Heart left ventricle (tissue), 13 donors: ENCODE measurements around the gene FOXD4.
"Not testable (repeated sequence)": the region's sequence is repeated elsewhere in the genome, so short reads cannot be mapped to it uniquely, and the experiment has no call there.

Source experiments
- CTCF ChIP-seq, 12 donors: fragments of 200-600 bp; sonication (generic) in 4 of 12; IDR thresholded peaks; one replicate each; pipeline versions ENCODE4 v1.5.0 to v1.8.0; 2018 to 2022; ENCODE audit warnings: antibody characterized with exemption in 12 of 12, mild to moderate bottlenecking in 5 of 12
- POLR2A ChIP-seq, 2 donors: fragments of 450-650 bp; IDR thresholded peaks; one replicate each; pipeline ENCODE4 v1.6.1; 2017; ENCODE audit warnings: antibody characterized with exemption in 2 of 2, mild to moderate bottlenecking in 2 of 2, moderate library complexity in 2 of 2
- donor health status: ischemic (EF 13 %, LVEDD 7.1; RV severe dilation, severe dysfunction).
- donor health status: DM: no; HTN: yes; CAD: no.
- donor health status: DM: no; HTN: no; CAD: no.
- donor health status: ischemic (EF 25% LVEDD 6.9; RV normal size, moderate dysfunction).
- donor health status: ischemic (EF 25% LVEDD 5.7; RV mildly dilated, moderate dysfunction).
- donor health status: ischemic (EF 35%, LVEDD 5.7; RV mildly dilated, moderate dysfunction).
- donor health status: nonischemic (EF 11% LVEDD 7.7; RV severe dilation, severe dysfunction).
- donor health status: DM: yes; HTN: yes; CAD: no.
- donor health status: PGD.
- donor health status: ischemic (EF 29% LVEDD 5.4; RV normal size, mild dysfunction).
- donor health status: nonischemic (EF 23%, LVEDD 6.1; RV moderate dilation, normal function).

DNA sequence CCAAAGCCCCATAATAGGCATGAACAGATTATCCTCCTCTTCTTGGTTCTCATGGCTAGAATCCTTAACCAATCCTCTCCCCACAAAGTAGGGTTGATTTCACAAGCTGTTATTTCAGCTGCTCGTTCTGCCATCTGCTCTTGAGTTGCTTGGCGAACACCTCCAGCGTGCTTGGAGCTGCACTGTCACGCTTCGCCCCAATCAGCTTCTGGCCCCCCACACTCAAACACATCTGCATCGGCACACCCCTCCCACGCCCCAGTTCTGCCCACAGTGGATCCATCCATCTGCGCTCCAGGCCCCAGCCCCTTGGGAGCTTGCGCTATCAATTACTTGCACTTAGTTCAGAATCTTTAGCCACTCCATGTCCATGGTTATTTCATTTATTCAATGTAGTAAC, 17.8 kb downstream of the FOXD4 start:
- not testable (repeated sequence) for TF ChIP-seq CTCF, POLR2A (IDR thresholded peaks at IDR 0.05)
